Measurements from ENCODE around the gene AQP12A. TPM values are rescaled to one million over a fixed set of nuclear protein-coding genes. Genes with fewer than 3 reads are reported as not detected.

Gene AQP12A
- polyA plus RNA-seq, 1 experiment, result not detected

- DNase-seq (ENCODE audit: low read depth), result no peak
- Histone ChIP-seq H3K4me3 (ENCODE audit: low read depth, low read length) (no peak overlapping the region), H3K27me3 (ENCODE audit: control insufficient read depth, insufficient read depth, low read length) (peaks cover 3% of the 10 kb centered on the region; the same call in 1 of the 2 replicates), H3K36me3 (ENCODE audit: control insufficient read depth, insufficient read depth, low read length) (no peaks in the 10 kb centered on the region)
- TF ChIP-seq, protein P1, sequence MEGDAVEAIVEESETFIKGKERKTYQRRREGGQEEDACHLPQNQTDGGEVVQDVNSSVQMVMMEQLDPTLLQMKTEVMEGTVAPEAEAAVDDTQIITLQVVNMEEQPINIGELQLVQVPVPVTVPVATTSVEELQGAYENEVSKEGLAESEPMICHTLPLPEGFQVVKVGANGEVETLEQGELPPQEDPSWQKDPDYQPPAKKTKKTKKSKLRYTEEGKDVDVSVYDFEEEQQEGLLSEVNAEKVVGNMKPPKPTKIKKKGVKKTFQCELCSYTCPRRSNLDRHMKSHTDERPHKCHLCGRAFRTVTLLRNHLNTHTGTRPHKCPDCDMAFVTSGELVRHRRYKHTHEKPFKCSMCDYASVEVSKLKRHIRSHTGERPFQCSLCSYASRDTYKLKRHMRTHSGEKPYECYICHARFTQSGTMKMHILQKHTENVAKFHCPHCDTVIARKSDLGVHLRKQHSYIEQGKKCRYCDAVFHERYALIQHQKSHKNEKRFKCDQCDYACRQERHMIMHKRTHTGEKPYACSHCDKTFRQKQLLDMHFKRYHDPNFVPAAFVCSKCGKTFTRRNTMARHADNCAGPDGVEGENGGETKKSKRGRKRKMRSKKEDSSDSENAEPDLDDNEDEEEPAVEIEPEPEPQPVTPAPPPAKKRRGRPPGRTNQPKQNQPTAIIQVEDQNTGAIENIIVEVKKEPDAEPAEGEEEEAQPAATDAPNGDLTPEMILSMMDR (IDR thresholded peaks at IDR 0.05; ENCODE audit: insufficient read depth, low read depth, low read length), result no peak
- CTCF ChIA-PET, result no interaction called here
- POLR2A ChIA-PET, result no interaction called here
These were observed 46.3 kb downstream of the AQP12A start for GRCh38 chr2:240737958-240738357.

- H3K36me3 ChIP-seq (ENCODE audit: control insufficient read depth, insufficient read depth, low read length), result no peaks in the 10 kb centered on the region
- no peak for DNase-seq (ENCODE audit: low read depth)
- H3K4me3 ChIP-seq (ENCODE audit: low read depth, low read length), result no peak overlapping the region
- POLR2A ChIA-PET, result no interaction called here
- TF ChIP-seq, protein P1 (IDR thresholded peaks at IDR 0.05; ENCODE audit: insufficient read depth, low read depth, low read length), result no peak
- peaks cover 3% of the 10 kb centered on the region; the same call in 1 of the 2 replicates for H3K27me3 ChIP-seq (ENCODE audit: control insufficient read depth, insufficient read depth, low read length)
- CTCF ChIA-PET, result no interaction called here
These were observed 48.1 kb downstream of the AQP12A start for GRCh38 chr2:240739797-240740196.

- DNase-seq (ENCODE audit: low read depth), result no peak
- peaks cover 3% of the 10 kb centered on the region; the same call in 1 of the 2 replicates for H3K27me3 ChIP-seq (ENCODE audit: control insufficient read depth, insufficient read depth, low read length)
- no peaks in the 10 kb centered on the region for H3K36me3 ChIP-seq (ENCODE audit: control insufficient read depth, insufficient read depth, low read length)
- TF ChIP-seq, protein P1 (IDR thresholded peaks at IDR 0.05; ENCODE audit: insufficient read depth, low read depth, low read length), result no peak
- POLR2A ChIA-PET, result no interaction called here
- H3K4me3 ChIP-seq (ENCODE audit: low read depth, low read length), result no peak overlapping the region
- CTCF ChIA-PET, result no interaction called here
These were observed 49.4 kb downstream of the AQP12A start for GRCh38 chr2:240741091-240741490.

- TF ChIP-seq, protein P1 (IDR thresholded peaks at IDR 0.05; ENCODE audit: insufficient read depth, low read depth, low read length), result no peak
- no peak overlapping the region for H3K4me3 ChIP-seq (ENCODE audit: low read depth, low read length)
- no peaks in the 10 kb centered on the region for H3K36me3 ChIP-seq (ENCODE audit: control insufficient read depth, insufficient read depth, low read length)
- POLR2A ChIA-PET, result no interaction called here
- CTCF ChIA-PET, result no interaction called here
- H3K27me3 ChIP-seq (ENCODE audit: control insufficient read depth, insufficient read depth, low read length), result peaks cover 3% of the 10 kb centered on the region; the same call in 1 of the 2 replicates
- DNase-seq (ENCODE audit: low read depth), result no peak
These were observed 51.0 kb downstream of the AQP12A start for GRCh38 chr2:240742602-240743095.

GRCh38 chr2:240745456-240745855 is 53.8 kb downstream of the AQP12A start:
- CTCF ChIA-PET, result no interaction called here
- peaks cover 3% of the 10 kb centered on the region; the same call in 1 of the 2 replicates for H3K27me3 ChIP-seq (ENCODE audit: control insufficient read depth, insufficient read depth, low read length)
- no peaks in the 10 kb centered on the region for H3K36me3 ChIP-seq (ENCODE audit: control insufficient read depth, insufficient read depth, low read length)
- H3K4me3 ChIP-seq (ENCODE audit: low read depth, low read length), result no peak overlapping the region
- no peak for DNase-seq (ENCODE audit: low read depth)
- TF ChIP-seq, protein P1 (IDR thresholded peaks at IDR 0.05; ENCODE audit: insufficient read depth, low read depth, low read length), result no peak
- POLR2A ChIA-PET, result no interaction called here

All from BJ (cell line).